GM19035 (cell line): ENCODE results near the gene ESPN.

Experiments used
- ATAC-seq: cut with Tn5 transposase; IDR thresholded peaks from one replicate; pipeline ENCODE4 v1.9.1; 2021; ENCODE audit not compliant: unreplicated experiment

ESPN gene

GRCh38 chr1:6409053-6409452, 15.5 kb upstream of the ESPN start:
- no peak for ATAC-seq

- ATAC-seq, result no peak
These were observed 14.8 kb upstream of the ESPN start for GRCh38 chr1:6409733-6410132.

- ATAC-seq, result no peak
These were observed 14.2 kb upstream of the ESPN start for GRCh38 chr1:6410248-6410893.

- ATAC-seq, result no peak
These were observed 11.7 kb upstream of the ESPN start for GRCh38 chr1:6412896-6413295.

- peak; percentile 72 for ATAC-seq
These were observed 10.1 kb upstream of the ESPN start for GRCh38 chr1:6414443-6414844.

- no peak for ATAC-seq
These were observed 9.5 kb upstream of the ESPN start for GRCh38 chr1:6414881-6415626.

- no peak for ATAC-seq
These were observed 8.3 kb upstream of the ESPN start for GRCh38 chr1:6416295-6416656.

- no peak for ATAC-seq
These were observed 7.7 kb upstream of the ESPN start for GRCh38 chr1:6416906-6417305.

- no peak for ATAC-seq
These were observed 6.5 kb upstream of the ESPN start for GRCh38 chr1:6417961-6418667.

- no peak for ATAC-seq
These were observed 5.7 kb upstream of the ESPN start for GRCh38 chr1:6418668-6419396.

- ATAC-seq, result no peak
These were observed 5.2 kb upstream of the ESPN start for GRCh38 chr1:6419397-6419803.

GRCh38 chr1:6419804-6420453, 4.6 kb upstream of the ESPN start, which contains the start of gene HES2:
Gene HES2 (minus strand): TSS chr1:6419919. CDS start chr1:6419820, 99 bp downstream.
- ATAC-seq, result no peak

- ATAC-seq, result no peak
These were observed 4.0 kb upstream of the ESPN start for GRCh38 chr1:6420454-6421042.

GRCh38 chr1:6421266-6421665, 3.3 kb upstream of the ESPN start:
- no peak for ATAC-seq

- ATAC-seq, result no peak
These were observed 1.1 kb upstream of the ESPN start for GRCh38 chr1:6423321-6423999.

- no peak for ATAC-seq
These were observed 493 bp upstream of the ESPN start for GRCh38 chr1:6424000-6424565.

GRCh38 chr1:6425658-6426057, 1.1 kb downstream of the ESPN start:
- no peak for ATAC-seq

GRCh38 chr1:6426277-6426971, 1.8 kb downstream of the ESPN start:
- no peak for ATAC-seq

- ATAC-seq, result no peak
These were observed 2.4 kb downstream of the ESPN start for GRCh38 chr1:6426972-6427350.
